H1 (cell line): ENCODE measurements around the gene OSBPL6. TPM values are rescaled to one million over a fixed set of nuclear protein-coding genes. Genes with fewer than 3 reads are reported as not detected.

Experiments used
- CTCF ChIA-PET: fragments of 300-600 bp; sonication (Branson Sonifier 250); formaldehyde crosslinking; loops from one replicate; lab custom pipeline; 2021; ENCODE audit not compliant: partially characterized antibody; lab: Charles Lee
- POLR2A ChIA-PET: fragments of 300-600 bp; sonication (Branson Sonifier 250); formaldehyde crosslinking; loops from one replicate; lab custom pipeline; 2021; ENCODE audit warnings: inconsistent platforms; ENCODE audit not compliant: partially characterized antibody; lab: Charles Lee
- DNase-seq, 2 experiments: peaks; one replicate each; pipeline versions ENCODE4 v3.0.0 to v3.0.0-alpha.2; 2010 to 2022; ENCODE audit warnings: low spot score in 2 of 2, low read depth in 1 of 2, mixed read lengths in 1 of 2
- FAIRE-seq: peaks from 2 replicates; lab custom pipeline; 2011; peaks lifted over from hg19 to GRCh38; lab: Jason Lieb, UNC
- H2AFZ ChIP-seq: 2 replicates; pipeline ENCODE4 v1.8.1; 2012; ENCODE audit warnings: low read length, inconsistent platforms
- H2AK5ac ChIP-seq: 2 replicates; pipeline ENCODE4 v1.6.1; 2013; ENCODE audit warnings: low read depth, low read length
- H2BK120ac ChIP-seq: replicated peaks from 2 replicates; pipeline ENCODE3; 2013; ENCODE audit warnings: low read depth, low read length, inconsistent platforms
- H2BK12ac ChIP-seq: 2 replicates; pipeline ENCODE4 v1.6.1; 2013; ENCODE audit warnings: low read depth, low read length
- H2BK15ac ChIP-seq: 2 replicates; pipeline ENCODE4 v1.6.1; 2013; ENCODE audit warnings: low read length
- H2BK20ac ChIP-seq: 2 replicates; pipeline ENCODE4 v1.6.1; 2013; ENCODE audit warnings: low read length
- H2BK5ac ChIP-seq: 2 replicates; pipeline ENCODE4 v1.6.1; 2013; ENCODE audit warnings: low read depth, low read length
- H3K14ac ChIP-seq: 2 replicates; pipeline ENCODE4 v1.6.1; 2013; ENCODE audit warnings: inconsistent platforms; ENCODE audit not compliant: insufficient read length
- H3K18ac ChIP-seq: 2 replicates; pipeline ENCODE4 v1.6.1; 2013; ENCODE audit warnings: low read length; ENCODE audit errors: extremely low read depth
- H3K23ac ChIP-seq: 2 replicates; pipeline ENCODE4 v1.6.1; 2013; ENCODE audit warnings: inconsistent platforms; ENCODE audit not compliant: insufficient read length
- H3K23me2 ChIP-seq: 2 replicates; pipeline ENCODE4 v1.6.1; 2013; ENCODE audit warnings: low read depth, low read length
- H3K27ac ChIP-seq: 2 replicates; pipeline ENCODE4 v1.6.1; 2011; ENCODE audit warnings: low read depth, low read length, inconsistent platforms
- H3K27me3 ChIP-seq, 4 experiments: replicated peaks in 1 of 4; 1 replicate in 1 of 4; 2 replicates in 3 of 4; pipeline versions ENCODE4 v1.6.1 to v1.8.1; 2011 to 2013; ENCODE audit warnings: low read length in 3 of 4, mild to moderate bottlenecking in 3 of 4, inconsistent platforms in 2 of 4, mixed read lengths in 2 of 4, moderate library complexity in 1 of 4; ENCODE audit not compliant: control insufficient read depth in 3 of 4, insufficient read depth in 3 of 4; ENCODE audit errors: extremely low read depth in 1 of 4
- H3K36me3 ChIP-seq, 4 experiments: 2 replicates each; pipeline versions ENCODE4 v1.6.1 to v1.8.1; 2011 to 2013; ENCODE audit warnings: mild to moderate bottlenecking in 4 of 4, low read length in 3 of 4, moderate library complexity in 2 of 4, control low read depth in 1 of 4, inconsistent platforms in 1 of 4; ENCODE audit not compliant: insufficient read depth in 4 of 4, control insufficient read depth in 2 of 4
- H3K4ac ChIP-seq: replicated peaks from 2 replicates; pipeline ENCODE3; 2013; ENCODE audit warnings: low read length, low read depth, mixed read lengths, inconsistent platforms; ENCODE audit not compliant: insufficient read length
- H3K4me1 ChIP-seq, 4 experiments: replicated peaks in 1 of 4; 1 replicate in 1 of 4; 2 replicates in 3 of 4; pipeline versions ENCODE4 v1.6.1 to v1.8.1; 2011 to 2013; ENCODE audit warnings: low read length in 3 of 4, inconsistent platforms in 2 of 4, mixed read lengths in 1 of 4; ENCODE audit not compliant: insufficient read depth in 4 of 4, control insufficient read depth in 3 of 4
- H3K4me2 ChIP-seq, 2 experiments: 2 replicates each; pipeline versions ENCODE4 v1.6.1 to v1.8.1; 2011 to 2013; ENCODE audit warnings: low read depth in 2 of 2, low read length in 2 of 2, control low read depth in 1 of 2, inconsistent platforms in 1 of 2, mild to moderate bottlenecking in 1 of 2; ENCODE audit not compliant: insufficient read depth in 1 of 2
- H3K4me3 ChIP-seq, 4 experiments: fragments of 200-600, 300-600 bp in 1 of 4; sonication (generic), shearing (Covaris generic), sonication (Bioruptor Twin) in 1 of 4; 2 replicates each; pipeline versions ENCODE4 v1.5.1 to v1.8.1; 2011 to 2016; ENCODE audit warnings: low read length in 4 of 4, low read depth in 3 of 4, control low read depth in 2 of 4, inconsistent platforms in 2 of 4, mild to moderate bottlenecking in 2 of 4, mixed read lengths in 1 of 4, moderate library complexity in 1 of 4; ENCODE audit not compliant: insufficient read depth in 2 of 4; ENCODE audit errors: extremely low read depth in 1 of 4
- H3K56ac ChIP-seq: replicated peaks from 2 replicates; pipeline ENCODE3; 2013; ENCODE audit warnings: low read depth, mild to moderate bottlenecking, mixed read lengths, low read length, inconsistent platforms; ENCODE audit not compliant: insufficient read length
- H3K79me1 ChIP-seq: 2 replicates; pipeline ENCODE4 v1.6.1; 2013; ENCODE audit warnings: low read depth, low read length, control low read depth
- H3K79me2 ChIP-seq, 2 experiments: 2 replicates each; pipeline versions ENCODE4 v1.6.1 to v1.8.1; 2012 to 2013; ENCODE audit warnings: low read length in 2 of 2, mild to moderate bottlenecking in 2 of 2, inconsistent platforms in 1 of 2; ENCODE audit not compliant: insufficient read depth in 2 of 2, control insufficient read depth in 1 of 2
- H3K9ac ChIP-seq, 4 experiments: replicated peaks in 1 of 4; 1 replicate in 1 of 4; 2 replicates in 3 of 4; pipeline versions ENCODE4 v1.6.1 to v1.8.1; 2011 to 2013; ENCODE audit warnings: low read depth in 3 of 4, low read length in 3 of 4, control low read depth in 2 of 4, mild to moderate bottlenecking in 2 of 4, moderate library complexity in 2 of 4, inconsistent platforms in 1 of 4; ENCODE audit errors: extremely low read depth in 1 of 4
- H3K9me3 ChIP-seq, 2 experiments: 2 replicates each; pipeline versions ENCODE4 v1.6.1 to v1.8.1; 2012 to 2013; ENCODE audit warnings: mild to moderate bottlenecking in 2 of 2, moderate library complexity in 2 of 2, control low read depth in 1 of 2, inconsistent platforms in 1 of 2, low read depth in 1 of 2, low read length in 1 of 2, mixed read lengths in 1 of 2; ENCODE audit not compliant: insufficient read depth in 2 of 2
- H4K20me1 ChIP-seq, 2 experiments: replicated peaks in 1 of 2; 2 replicates each; pipeline versions ENCODE3 to v1.8.1; 2011 to 2013; ENCODE audit warnings: inconsistent platforms in 2 of 2, low read length in 2 of 2, mild to moderate bottlenecking in 1 of 2; ENCODE audit not compliant: insufficient read depth in 2 of 2, control insufficient read depth in 1 of 2
- H4K5ac ChIP-seq: 2 replicates; pipeline ENCODE4 v1.6.1; 2013; ENCODE audit warnings: low read length, low read depth, mixed read lengths, inconsistent platforms; ENCODE audit not compliant: insufficient read length
- H4K8ac ChIP-seq: 2 replicates; pipeline ENCODE4 v1.8.0; 2013; ENCODE audit warnings: mild to moderate bottlenecking, moderate library complexity, low read length, inconsistent platforms; ENCODE audit not compliant: insufficient read depth; ENCODE audit errors: extremely low read depth
- H4K91ac ChIP-seq: replicated peaks from 2 replicates; pipeline ENCODE3; 2013; ENCODE audit warnings: low read length, mixed read lengths, inconsistent platforms; ENCODE audit not compliant: insufficient read length
- ASH2L ChIP-seq: fragments of 200-600, 300-600 bp; sonication (generic); IDR thresholded peaks from one replicate; pipeline ENCODE4 v1.7.1; 2017; ENCODE audit warnings: low read length
- CBX8 ChIP-seq: fragments of 300-800, 300-1000 bp; sonication (generic); IDR thresholded peaks from 2 replicates; pipeline ENCODE4 v1.7.1; 2016; ENCODE audit warnings: low read depth, low read length, borderline replicate concordance
- KDM4A ChIP-seq: IDR thresholded peaks from one replicate; pipeline ENCODE4 v1.7.1; 2012; ENCODE audit warnings: low read depth, mild to moderate bottlenecking, moderate library complexity, low read length, inconsistent platforms; ENCODE audit not compliant: severe bottlenecking
- NANOG ChIP-seq: IDR thresholded peaks from 2 replicates; pipeline ENCODE4 v1.6.1; 2011; ENCODE audit warnings: low read length, low read depth, mild to moderate bottlenecking, inconsistent platforms; ENCODE audit not compliant: insufficient read depth, poor library complexity, severe bottlenecking
- NRF1 ChIP-seq: IDR thresholded peaks from 2 replicates; pipeline ENCODE4 v1.6.1; 2011; ENCODE audit warnings: mild to moderate bottlenecking, low read depth, low read length, improper control_type of control experiment
- PHF8 ChIP-seq: fragments of 200-600 bp; sonication (generic); conservative IDR thresholded peaks from 2 replicates; pipeline ENCODE4 v1.7.1; 2012; ENCODE audit warnings: low read depth, mild to moderate bottlenecking, inconsistent platforms, low read length, moderate library complexity
- POLR2A ChIP-seq, 2 experiments: IDR thresholded peaks; 1 replicate in 1 of 2; 2 replicates in 1 of 2; pipeline ENCODE4 v1.6.1; 2011; ENCODE audit warnings: low read depth in 2 of 2, low read length in 2 of 2, mild to moderate bottlenecking in 2 of 2; ENCODE audit errors: control extremely low read depth in 1 of 2
- RBBP5 ChIP-seq: IDR thresholded peaks from 2 replicates; pipeline ENCODE4 v1.7.1; 2012; ENCODE audit warnings: low read depth, mild to moderate bottlenecking, inconsistent platforms, low read length, moderate library complexity, borderline replicate concordance
- RFX5 ChIP-seq: IDR thresholded peaks from 2 replicates; pipeline ENCODE4 v1.6.1; 2011; ENCODE audit warnings: low read depth, low read length, improper control_type of control experiment, borderline replicate concordance
- RXRA ChIP-seq: IDR thresholded peaks from 2 replicates; pipeline ENCODE4 v1.6.1; 2011; ENCODE audit warnings: low read depth, mild to moderate bottlenecking, low read length, moderate library complexity; ENCODE audit not compliant: insufficient read depth
- SP1 ChIP-seq: IDR thresholded peaks from 2 replicates; pipeline ENCODE4 v1.6.1; 2011; ENCODE audit warnings: low read depth, low read length
- SP4 ChIP-seq: IDR thresholded peaks from 2 replicates; pipeline ENCODE4 v1.6.1; 2012; ENCODE audit warnings: low read length, inconsistent platforms
- TEAD4 ChIP-seq: IDR thresholded peaks from 2 replicates; pipeline ENCODE4 v1.6.1; 2012; ENCODE audit warnings: low read depth, low read length, inconsistent platforms, mixed read lengths
- WGBS, 2 experiments: shearing (Covaris generic) in 1 of 2; methylation state at CpG; one replicate each; pipeline versions ENCODE4 v1.1.6 to v1.1.7; 2013 to 2015; ENCODE audit warnings: low lambda C conversion rate in 2 of 2, mixed read lengths in 2 of 2, inconsistent platforms in 1 of 2, low coverage in 1 of 2, missing lambda C conversion rate in 1 of 2; ENCODE audit not compliant: insufficient replicate concordance in 2 of 2, insufficient coverage in 1 of 2, insufficient read length in 1 of 2; ENCODE audit errors: extremely low coverage in 1 of 2, missing lambda C conversion rate in 1 of 2; 5-methylcytosine and 5-hydroxymethylcytosine counted together
- polyA plus RNA-seq, 7 experiments: library from polyadenylated mRNA; depleted of rRNA in 3 of 7; stranded (reverse) in 5 of 7; unstranded in 2 of 7; fragments of >200 nt in 5 of 7; fragments of 200-250 nt in 2 of 7; gene quantifications; 1 replicate in 5 of 7; 2 replicates in 1 of 7; 4 replicates in 1 of 7; pipeline versions ENCODE4 v1.2.1 to v1.2.3, GENCODE V29; 2011 to 2013; ENCODE audit warnings: missing spikeins in 2 of 7, mixed read lengths in 2 of 7
- total RNA-seq: library from RNA; stranded (reverse); fragmentation: NEBNext Ultra II Directional; extraction: Animal tissue kit (Norgen Biotek cat#: 25700); gene quantifications from 2 replicates; pipeline ENCODE4 v1.2.1, GENCODE V29; 2021
- TF ChIP-seq, protein P1 (sequence below): IDR thresholded peaks from 2 replicates; pipeline ENCODE4 v1.6.1; 2012; ENCODE audit warnings: inconsistent platforms

The OSBPL6 gene
- total and polyA plus RNA-seq, 2 of the 8 experiments (the other 6 are each of a cell fraction or from before 2014, with no cell fraction given) = 1.7 to 5.6 TPM

DNA sequence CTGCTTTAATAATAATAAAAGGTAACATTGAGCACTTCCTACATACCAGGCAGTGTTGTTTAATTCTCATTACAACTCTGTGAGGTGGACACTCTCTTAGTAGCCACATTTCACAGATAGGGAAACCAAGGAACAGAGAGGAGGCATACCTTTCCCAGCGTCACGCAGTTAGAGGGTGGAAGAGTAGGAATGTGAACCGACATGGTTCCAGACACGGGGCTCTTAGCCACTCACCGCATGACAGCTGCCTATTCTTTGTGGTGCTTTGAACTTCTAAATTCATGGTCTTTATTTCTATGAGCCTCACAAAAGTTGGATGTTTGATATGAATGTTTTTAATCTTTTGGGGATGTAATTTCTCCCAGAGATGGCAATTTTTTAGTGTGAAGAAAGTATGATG is 76.0 kb downstream of the OSBPL6 start:
- DNase-seq (no peak), FAIRE-seq (no peak)
- Histone ChIP-seq H4K91ac (no peak overlapping the region), H2BK120ac (no peak overlapping the region), H4K5ac (no peak overlapping the region), H2BK5ac (no peak overlapping the region), H2AFZ (no peak overlapping the region), H4K8ac (no peak overlapping the region), H3K27ac (no peak overlapping the region), H3K36me3 (no peaks in the 10 kb centered on the region), H3K23me2 (no peaks in the 10 kb centered on the region), H3K56ac (no peak overlapping the region), H3K79me2 (no peaks in the 10 kb centered on the region), H3K4me2 (no peak overlapping the region), H2AK5ac (no peak overlapping the region), H3K9me3 (no peaks in the 10 kb centered on the region), H4K20me1 (no peaks in the 10 kb centered on the region), H3K23ac (no peak overlapping the region), H3K4me1 (peaks cover 0 to 5% (median 1%) of the 10 kb centered on the region in 4 experiments; a peak in 4 of 7 replicates), H3K4me3 (no peak overlapping the region), H3K9ac (no peak overlapping the region), H2BK20ac (no peak overlapping the region), H2BK15ac (no peak overlapping the region), H3K79me1 (no peaks in the 10 kb centered on the region), H3K14ac (no peak overlapping the region), H2BK12ac (no peak overlapping the region), H3K18ac (no peak overlapping the region), H3K4ac (no peak overlapping the region), H3K27me3 (no peaks in the 10 kb centered on the region)
- ChIA-PET POLR2A (no interaction called here), CTCF (interaction anchor here (1.5 kb wide), 1 partner anchor 10 kb away, joined by 7 read pairs; no protein-coding TSS in a partner anchor)
- WGBS, 2 experiments = 84% methylated on average over 5 of the region's 5 CpGs; no CpG with 5 or more reads in 1 of the 2 experiments
- TF ChIP-seq KDM4A (no peak), PHF8 (no peak), POLR2A (IDR thresholded peaks at IDR 0.05; ENCODE audit: control extremely low read depth in 1 of 2, low read depth in 2 of 2, low read length in 2 of 2) (no peak), RBBP5 (no peak), RXRA (no peak), NANOG (no peak), ASH2L (no peak), SP4 (no peak), NRF1 (no peak), SP1 (no peak), CBX8 (no peak), RFX5 (no peak), TEAD4 (no peak)
- TF ChIP-seq, protein P1, sequence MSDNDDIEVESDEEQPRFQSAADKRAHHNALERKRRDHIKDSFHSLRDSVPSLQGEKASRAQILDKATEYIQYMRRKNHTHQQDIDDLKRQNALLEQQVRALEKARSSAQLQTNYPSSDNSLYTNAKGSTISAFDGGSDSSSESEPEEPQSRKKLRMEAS = no peak
